Keratinocyte (primary cell): ENCODE data around the gene ANKZF1. TPM values are rescaled to one million over a fixed set of nuclear protein-coding genes. Genes with fewer than 3 reads are reported as not detected.

Experiments used
- DNase-seq: peaks from one replicate; pipeline ENCODE4 v3.0.0-alpha.2; 2011; ENCODE audit warnings: low read depth, missing footprints, low spot score
- FAIRE-seq: peaks from 2 replicates; lab custom pipeline; 2011; peaks lifted over from hg19 to GRCh38; lab: Jason Lieb, UNC
- H2AFZ ChIP-seq: 2 replicates; pipeline ENCODE4 v1.6.0; 2012; ENCODE audit warnings: low read length, control low read depth, inconsistent platforms; ENCODE audit not compliant: control insufficient read depth
- H3K27ac ChIP-seq: 2 replicates; pipeline ENCODE4 v1.5.1; 2011; ENCODE audit warnings: low read length; ENCODE audit not compliant: control insufficient read depth, insufficient read depth
- H3K27me3 ChIP-seq: 3 replicates; pipeline ENCODE4 v1.6.0; 2011; ENCODE audit warnings: low read length; ENCODE audit not compliant: control insufficient read depth, insufficient read depth; ENCODE audit errors: extremely low read depth
- H3K36me3 ChIP-seq, 2 experiments: 2 replicates in 1 of 2; 3 replicates in 1 of 2; pipeline ENCODE4 v1.5.1; 2011; ENCODE audit warnings: low read length in 2 of 2, mild to moderate bottlenecking in 1 of 2; ENCODE audit not compliant: control insufficient read depth in 2 of 2, insufficient read depth in 2 of 2; ENCODE audit errors: extremely low read depth in 1 of 2
- H3K4me1 ChIP-seq: 3 replicates; pipeline ENCODE4 v1.5.1; 2011; ENCODE audit warnings: low read length; ENCODE audit not compliant: control insufficient read depth, insufficient read depth; ENCODE audit errors: extremely low read depth
- H3K4me2 ChIP-seq: 3 replicates; pipeline ENCODE4 v1.6.0; 2011; ENCODE audit warnings: low read depth, low read length; ENCODE audit not compliant: control insufficient read depth, insufficient read depth; ENCODE audit errors: extremely low read depth
- H3K4me3 ChIP-seq, 3 experiments: fragments of 200-600 bp in 1 of 3; sonication (generic) in 1 of 3; 2 replicates in 2 of 3; 3 replicates in 1 of 3; pipeline ENCODE4 v1.5.1; 2011 to 2016; ENCODE audit warnings: low read length in 3 of 3, mild to moderate bottlenecking in 3 of 3, control low read depth in 2 of 3, inconsistent platforms in 1 of 3, low read depth in 1 of 3, mixed read lengths in 1 of 3, mixed run types in 1 of 3, moderate library complexity in 1 of 3; ENCODE audit not compliant: control insufficient read depth in 2 of 3, insufficient read depth in 2 of 3; ENCODE audit errors: extremely low read depth in 1 of 3
- H3K79me2 ChIP-seq: 2 replicates; pipeline ENCODE4 v1.6.0; 2012; ENCODE audit warnings: low read length; ENCODE audit not compliant: control insufficient read depth, insufficient read depth
- H3K9ac ChIP-seq: 3 replicates; pipeline ENCODE4 v1.6.0; 2011; ENCODE audit warnings: low read length; ENCODE audit not compliant: control insufficient read depth, insufficient read depth; ENCODE audit errors: extremely low read depth
- H3K9me1 ChIP-seq: 3 replicates; pipeline ENCODE4 v1.6.0; 2011; ENCODE audit warnings: low read length; ENCODE audit not compliant: control insufficient read depth, insufficient read depth; ENCODE audit errors: extremely low read depth
- H3K9me3 ChIP-seq: 2 replicates; pipeline ENCODE4 v1.5.1; 2012; ENCODE audit warnings: low read depth, low read length; ENCODE audit not compliant: control insufficient read depth
- H4K20me1 ChIP-seq: 3 replicates; pipeline ENCODE4 v1.6.0; 2011; ENCODE audit warnings: low read length; ENCODE audit not compliant: control insufficient read depth, insufficient read depth; ENCODE audit errors: extremely low read depth
- CTCF ChIP-seq, 3 experiments: IDR thresholded peaks in 1 of 3; conservative IDR thresholded peaks in 1 of 3; optimal IDR thresholded peaks in 1 of 3; 2 replicates in 2 of 3; 3 replicates in 1 of 3; pipeline versions ENCODE3 to v1.5.1; 2011; ENCODE audit warnings: low read length in 3 of 3, mild to moderate bottlenecking in 3 of 3, moderate library complexity in 2 of 3, control low read depth in 1 of 3, inconsistent platforms in 1 of 3; ENCODE audit not compliant: insufficient read depth in 2 of 3; ENCODE audit errors: extremely low read depth in 1 of 3
- EZH2 ChIP-seq: IDR thresholded peaks from one replicate; pipeline ENCODE4 v1.6.1; 2012; ENCODE audit warnings: inconsistent platforms, mild to moderate bottlenecking, low read length, moderate library complexity
- dilution Hi-C: fragments of 300-500 bp; cut with MboI; formaldehyde crosslinking; loops from one replicate; pipeline ENCODE4 v1.7.0; 2020; ENCODE audit warnings: low sequenced_read_pairs; ENCODE audit not compliant: extremely low pct_ligation_motif_present
- polyA plus RNA-seq, 5 experiments: library from polyadenylated mRNA; depleted of rRNA in 3 of 5; stranded (reverse) in 3 of 5; stranded (forward) in 1 of 5; unstranded in 1 of 5; fragments of >200 nt; gene quantifications; 1 replicate in 1 of 5; 2 replicates in 3 of 5; 3 replicates in 1 of 5; pipeline versions ENCODE4 v1.2.1 to v1.2.3, GENCODE V29; 2011 to 2012; ENCODE audit warnings: missing spikeins in 2 of 5, low read depth in 1 of 5, low replicate concordance in 1 of 5

ANKZF1 gene
- polyA plus RNA-seq, 1 donor (not counting 4 experiments of a cell fraction or from before 2014, with no cell fraction given): 35.1 TPM

GRCh38 chr2:219281588-219281987 is 52.0 kb downstream of the ANKZF1 start:
- Histone ChIP-seq H3K27ac (no peak overlapping the region), H3K9me1 (no peaks in the 10 kb centered on the region), H4K20me1 (no peaks in the 10 kb centered on the region), H3K4me3 (no peak overlapping the region), H3K36me3 (peaks cover 23 to 27% of the 10 kb centered on the region in 2 experiments), H3K4me1 (peaks cover 50% of the 10 kb centered on the region), H3K4me2 (no peak overlapping the region), H3K9ac (no peak overlapping the region), H2AFZ (no peak overlapping the region), H3K9me3 (no peaks in the 10 kb centered on the region), H3K79me2 (peaks cover 7% of the 10 kb centered on the region), H3K27me3 (no peaks in the 10 kb centered on the region)
- TF ChIP-seq CTCF (optimal IDR thresholded peaks at IDR 0.05 in 1 of 3, IDR thresholded peaks at IDR 0.05 in 1 of 3, conservative IDR thresholded peaks at IDR 0.05 in 1 of 3; ENCODE audit: extremely low read depth in 1 of 3, insufficient read depth in 2 of 3, low read length in 3 of 3): no peak
- TF ChIP-seq EZH2: no peak
- DNase-seq (no peak), FAIRE-seq (no peak)
- dilution Hi-C loops: no loop called here

GRCh38 chr2:219282375-219282774 is 52.8 kb downstream of the ANKZF1 start:
- Histone ChIP-seq H3K27me3 (no peaks in the 10 kb centered on the region), H2AFZ (no peak overlapping the region), H3K9me3 (no peaks in the 10 kb centered on the region), H3K27ac (no peak overlapping the region), H3K9me1 (no peaks in the 10 kb centered on the region), H3K4me2 (no peak overlapping the region), H3K4me1 (peaks cover 50% of the 10 kb centered on the region), H3K9ac (no peak overlapping the region), H4K20me1 (no peaks in the 10 kb centered on the region), H3K36me3 (peaks cover 23 to 27% of the 10 kb centered on the region in 2 experiments), H3K4me3 (no peak overlapping the region), H3K79me2 (peaks cover 7% of the 10 kb centered on the region)
- FAIRE-seq (no peak), DNase-seq (no peak)
- dilution Hi-C loops: no loop called here
- TF ChIP-seq CTCF (optimal IDR thresholded peaks at IDR 0.05 in 1 of 3, IDR thresholded peaks at IDR 0.05 in 1 of 3, conservative IDR thresholded peaks at IDR 0.05 in 1 of 3; ENCODE audit: extremely low read depth in 1 of 3, insufficient read depth in 2 of 3, low read length in 3 of 3) (no peak), EZH2 (no peak)
